Kidney (tissue), 14 donors: ENCODE data around the gene XRCC6. TPM values are rescaled to one million over a fixed set of nuclear protein-coding genes. Genes with fewer than 3 reads are reported as not detected.

ENCODE experiments used
- DNase-seq, 5 donors: peaks; one replicate each; pipeline ENCODE4 v3.0.0-alpha.2; 2013 to 2020
- FAIRE-seq: peaks from 2 replicates; lab custom pipeline; 2012; peaks lifted over from hg19 to GRCh38; lab: Jason Lieb, UNC
- H3K27ac ChIP-seq, 2 donors: one replicate each; pipeline ENCODE4 v1.7.0; 2013; ENCODE audit warnings: low read depth in 2 of 2, low read length in 2 of 2, inconsistent platforms in 1 of 2
- H3K27me3 ChIP-seq: one replicate; pipeline ENCODE4 v1.7.1; 2013; ENCODE audit warnings: low read length, inconsistent platforms; ENCODE audit not compliant: control insufficient read depth, insufficient read depth
- H3K36me3 ChIP-seq, 3 donors: one replicate each; pipeline versions ENCODE4 v1.7.0 to v1.7.1; 2013; ENCODE audit warnings: low read length in 3 of 3, control low read depth in 1 of 3, inconsistent platforms in 1 of 3; ENCODE audit not compliant: insufficient read depth in 3 of 3, control insufficient read depth in 2 of 3
- H3K4me1 ChIP-seq, 3 donors: one replicate each; pipeline versions ENCODE4 v1.7.0 to v1.7.1; 2013; ENCODE audit warnings: low read length in 3 of 3, inconsistent platforms in 1 of 3, low read depth in 1 of 3; ENCODE audit not compliant: control insufficient read depth in 2 of 3, insufficient read depth in 2 of 3
- H3K4me3 ChIP-seq, 3 donors: one replicate each; pipeline versions ENCODE4 v1.7.0 to v1.8.1; 2013; ENCODE audit warnings: low read length in 3 of 3, control low read depth in 1 of 3, inconsistent platforms in 1 of 3
- H3K9ac ChIP-seq, 3 donors: one replicate each; pipeline versions ENCODE4 v1.7.0 to v1.7.1; 2013; ENCODE audit warnings: low read length in 3 of 3, control low read depth in 1 of 3, inconsistent platforms in 1 of 3
- H3K9me3 ChIP-seq, 3 donors: one replicate each; pipeline versions ENCODE4 v1.7.0 to v1.7.1; 2013; ENCODE audit warnings: low read length in 3 of 3, control low read depth in 1 of 3, inconsistent platforms in 1 of 3; ENCODE audit not compliant: control insufficient read depth in 2 of 3, insufficient read depth in 1 of 3
- CTCF ChIP-seq: IDR thresholded peaks from 3 replicates; pipeline ENCODE4 v1.5.1; 2012; ENCODE audit warnings: mild to moderate bottlenecking, moderate library complexity, borderline replicate concordance; ENCODE audit not compliant: insufficient read depth; ENCODE audit errors: extremely low read depth
- intact Hi-C: fragments of 100-400 bp; cut with DNase I; formaldehyde crosslinking; loops from one replicate; pipeline ENCODE4 v1.11.1; 2022
- polyA plus RNA-seq: library from polyadenylated mRNA; stranded (reverse); fragments of 350-450 nt; fragmentation: Illumina TruSeq; extraction: RNeasy Lipid Tissue Mini Kit (QIAGEN cat#74804); gene quantifications from one replicate; pipeline ENCODE4 v1.2.3, GENCODE V29; 2014; ENCODE audit warnings: low read depth, low replicate concordance; ENCODE audit not compliant: insufficient read depth
- total RNA-seq: library from RNA; stranded (reverse); fragmentation: NEBNext Ultra II Directional; extraction: Animal tissue kit (Norgen Biotek cat#: 25700); gene quantifications from one replicate; pipeline ENCODE4 v1.2.1, GENCODE V29; 2021
- donor health status: control.
- donor health status: control.
- donor health status: control.
- donor health status: control.
- donor health status: control.
- donor health status: DM: yes; HTN: yes; CAD: no.
- donor health status: Normal renal cell carcinoma (clear cell type).

The XRCC6 gene
- total and polyA plus RNA-seq, 2 donors from 2014 or later, result 168 to 183 TPM

- DNase-seq, result no peak
- Histone ChIP-seq H3K27ac (no peak overlapping the region), H3K36me3 (peaks cover 21 to 63% (median 38%) of the 10 kb centered on the region in 3 donors), H3K9me3 (no peaks in the 10 kb centered on the region), H3K4me3 (no peak overlapping the region), H3K27me3 (no peaks in the 10 kb centered on the region), H3K9ac (no peak overlapping the region), H3K4me1 (no peaks in the 10 kb centered on the region)
- no peak for TF ChIP-seq CTCF
- no peak for FAIRE-seq
- intact Hi-C loops, result no loop called here
Observed at GRCh38 chr22:41638124-41638523, 17.0 kb downstream of the XRCC6 start.

- H3K4me3 ChIP-seq, result no peak overlapping the region
- H3K4me1 ChIP-seq, result no peaks in the 10 kb centered on the region
- H3K27ac ChIP-seq, result no peak overlapping the region
- FAIRE-seq (no peak), DNase-seq (no peak)
- no peak for TF ChIP-seq CTCF
- H3K27me3 ChIP-seq, result no peaks in the 10 kb centered on the region
- intact Hi-C loops, result no loop called here
- H3K9me3 ChIP-seq, result no peaks in the 10 kb centered on the region
- H3K9ac ChIP-seq, result no peak overlapping the region
- H3K36me3 ChIP-seq, result peaks cover 21 to 65% (median 38%) of the 10 kb centered on the region in 3 donors
Observed at GRCh38 chr22:41638748-41639147, 17.7 kb downstream of the XRCC6 start.

- no peaks in the 10 kb centered on the region for H3K9me3 ChIP-seq
- no peaks in the 10 kb centered on the region for H3K4me1 ChIP-seq
- DNase-seq (no peak), FAIRE-seq (no peak)
- H3K4me3 ChIP-seq, result no peak overlapping the region
- no peaks in the 10 kb centered on the region for H3K27me3 ChIP-seq
- intact Hi-C loops, result no loop called here
- no peak overlapping the region for H3K27ac ChIP-seq
- no peak for TF ChIP-seq CTCF
- peaks cover 17 to 54% (median 32%) of the 10 kb centered on the region in 3 donors for H3K36me3 ChIP-seq
- no peak overlapping the region for H3K9ac ChIP-seq
Observed at GRCh38 chr22:41641854-41642253, 20.8 kb downstream of the XRCC6 start.
